Measurements from ENCODE around the gene HMBS. TPM values are rescaled to one million over a fixed set of nuclear protein-coding genes. Genes with fewer than 3 reads are reported as not detected.
"Not testable (repeated sequence)": the region's sequence is repeated elsewhere in the genome, so short reads cannot be mapped to it uniquely, and the experiment has no call there.

Gene HMBS
- polyA plus RNA-seq, 3 donors = 13.7 to 23.3 (median 14.7) TPM

GRCh38 chr11:119113716-119114115 lies 29.0 kb downstream of the HMBS start:
- WGBS, 3 donors = 91 to 94% (median 94%) methylated on average over 9 of the region's 9 CpGs

DNA sequence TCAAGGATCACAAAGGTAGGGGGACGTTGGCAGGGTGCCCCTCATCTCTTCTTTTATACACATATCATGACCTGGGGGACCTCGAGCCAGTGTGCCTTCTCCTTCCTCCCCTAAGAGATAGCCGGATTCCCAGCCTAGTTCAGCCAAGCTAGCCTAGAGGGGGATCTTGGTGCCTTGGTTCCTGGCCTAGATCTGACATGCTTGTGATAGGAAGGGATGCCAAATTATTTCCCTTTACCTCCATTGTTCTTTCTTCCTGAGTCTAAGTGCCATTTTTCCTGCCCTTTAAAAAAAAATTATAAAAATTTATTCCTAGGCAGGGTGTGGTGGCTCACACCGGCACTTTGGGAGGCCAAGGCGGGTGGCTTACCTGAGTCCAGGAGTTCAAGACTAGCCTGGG lies 29.7 kb downstream of the HMBS start:
- 78 to 95% (median 83%) methylated on average over 5 of the region's 5 CpGs for WGBS, 3 donors
- no peak overlapping the region for H3K27ac ChIP-seq (ENCODE audit: low read depth, low read length)

More at GRCh38 chr11:119113716-119114115, 29.0 kb downstream of the HMBS start:
- H3K27ac ChIP-seq (ENCODE audit: low read depth, low read length) = no peak overlapping the region

- no peak overlapping the region for H3K27ac ChIP-seq (ENCODE audit: low read depth, low read length)
- WGBS, 3 donors = 49 to 73% (median 50%) methylated on average over 24 of the region's 24 CpGs
These were observed 31.0 kb downstream of the HMBS start for GRCh38 chr11:119115484-119116234.

GRCh38 chr11:119116235-119116594 lies 31.5 kb downstream of the HMBS start:
- no peak overlapping the region for H3K27ac ChIP-seq (ENCODE audit: low read depth, low read length)
- WGBS, 3 donors = 89 to 94% (median 93%) methylated on average over 10 of the region's 10 CpGs

- no peak overlapping the region for H3K27ac ChIP-seq (ENCODE audit: low read depth, low read length)
- WGBS, 3 donors = 74 to 84% (median 83%) methylated on average over 5 of the region's 5 CpGs
These were observed 31.9 kb downstream of the HMBS start for GRCh38 chr11:119116601-119117000.

DNA sequence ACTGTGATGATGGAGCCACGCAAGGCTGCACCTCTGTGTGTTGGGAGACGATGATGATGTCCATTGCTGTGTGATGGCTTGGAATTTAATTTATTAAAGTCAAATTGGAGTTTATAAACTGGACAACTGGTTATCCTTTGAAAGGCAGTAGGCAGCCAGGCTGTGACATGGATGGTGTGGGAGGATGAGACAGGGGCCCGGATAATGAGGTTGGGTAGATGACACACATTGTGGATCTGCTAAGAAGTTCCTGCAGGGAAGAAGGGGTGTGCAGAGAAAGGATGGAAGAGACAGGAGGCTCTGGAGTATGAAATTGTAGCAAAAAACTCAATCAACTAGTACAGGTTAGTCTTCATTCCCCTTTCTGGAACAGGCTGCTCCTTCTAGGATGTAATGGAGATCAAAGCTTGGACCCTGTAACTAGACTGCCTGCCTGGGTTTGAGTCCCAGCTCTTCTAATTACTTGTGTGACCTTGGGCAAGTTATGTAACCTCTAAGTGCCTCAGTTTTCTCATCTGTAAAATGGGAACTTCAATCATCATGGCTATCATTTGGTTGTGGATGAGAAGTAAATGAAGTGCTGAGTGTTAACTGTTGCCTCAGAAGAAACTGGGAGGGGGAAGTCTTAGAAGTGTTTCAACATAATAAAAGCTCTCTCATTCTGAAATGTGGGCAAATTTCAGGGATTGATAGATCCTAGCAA lies 32.5 kb downstream of the HMBS start:
- WGBS, 3 donors = 89 to 94% (median 89%) methylated on average over 3 of the region's 3 CpGs
- no peak overlapping the region for H3K27ac ChIP-seq (ENCODE audit: low read depth, low read length)

GRCh38 chr11:119118227-119118626 lies 33.5 kb downstream of the HMBS start:
- WGBS, 3 donors = 93 to 97% (median 95%) methylated on average over 5 of the region's 5 CpGs
- no peak overlapping the region for H3K27ac ChIP-seq (ENCODE audit: low read depth, low read length)

DNA sequence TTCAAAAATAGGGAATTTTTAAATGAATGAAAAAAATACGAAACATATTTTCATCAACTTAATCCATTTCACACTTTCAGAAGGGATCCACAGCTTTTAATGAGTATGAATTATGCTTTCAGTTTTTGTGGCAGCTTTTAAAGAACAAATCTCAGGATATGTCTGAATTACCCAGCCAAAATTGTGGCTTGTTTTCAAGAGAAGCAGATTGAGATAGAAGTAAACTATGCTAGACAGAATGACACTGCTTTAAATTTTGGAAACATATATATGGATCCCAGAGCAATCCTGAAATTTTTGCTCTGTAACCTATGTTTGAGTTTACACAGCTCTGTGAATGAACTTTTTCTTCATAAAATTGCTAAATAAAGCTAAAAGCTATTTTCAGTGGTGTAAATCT lies 34.3 kb downstream of the HMBS start:
- 89 to 93% (median 92%) methylated on average over 1 of the region's 1 CpG for WGBS, 3 donors
- no peak overlapping the region for H3K27ac ChIP-seq (ENCODE audit: low read depth, low read length)

- no peak overlapping the region for H3K27ac ChIP-seq (ENCODE audit: low read depth, low read length)
- 14 to 28% (median 26%) methylated on average over 5 of the region's 5 CpGs for WGBS, 3 donors
These were observed 35.9 kb downstream of the HMBS start for GRCh38 chr11:119120639-119121007.

DNA sequence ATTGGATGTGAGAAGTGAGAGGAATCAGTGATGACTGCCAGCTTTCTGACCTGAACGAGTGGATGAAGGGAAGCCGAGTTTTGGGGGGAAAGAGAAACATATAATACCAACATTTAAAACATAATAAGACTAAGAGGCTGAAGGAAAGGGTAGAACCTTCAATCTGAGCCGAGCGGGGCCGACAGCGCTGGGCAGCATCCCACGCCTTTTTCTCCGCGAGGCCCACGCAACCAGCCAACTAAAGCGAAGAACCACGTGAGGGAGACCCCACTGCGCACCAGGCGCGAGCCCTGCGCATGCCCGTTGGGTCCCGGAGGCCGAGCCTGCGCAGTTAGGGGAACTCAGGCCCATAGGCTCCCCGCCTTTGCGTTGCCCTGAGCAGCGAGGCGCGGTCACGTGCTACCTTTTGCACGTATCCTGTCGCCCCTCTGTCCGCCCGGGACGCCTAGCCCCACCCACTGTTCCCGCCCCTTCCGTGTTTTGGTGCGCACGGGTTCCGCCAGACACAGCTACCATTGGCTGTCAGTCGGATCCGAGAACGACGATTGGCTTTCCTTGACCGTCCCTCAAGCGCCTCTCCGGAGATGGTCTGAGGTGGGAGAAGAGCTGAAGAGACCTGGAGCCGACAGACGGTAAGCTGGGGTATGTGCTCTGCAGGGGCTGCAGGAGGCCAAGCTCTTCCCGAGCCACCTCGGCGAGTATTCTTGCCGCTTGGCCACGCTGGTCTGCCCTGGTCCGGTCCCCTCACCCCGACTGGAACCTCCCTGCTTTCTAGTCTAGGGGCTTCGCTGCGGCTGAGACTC lies 36.5 kb downstream of the HMBS start, which contains the start of gene HINFP:
Gene HINFP, plus strand, starts transcription at position 573 of the 803 bp plus-strand sequence. CDS start 5,365 bp downstream, outside the sequence.
- 0 to 1% (median 1%) methylated on average over 54 of the region's 54 CpGs for WGBS, 3 donors
- peak within 1 kb of the TSS; percentile 13 for H3K27ac ChIP-seq (ENCODE audit: low read depth, low read length)

DNA sequence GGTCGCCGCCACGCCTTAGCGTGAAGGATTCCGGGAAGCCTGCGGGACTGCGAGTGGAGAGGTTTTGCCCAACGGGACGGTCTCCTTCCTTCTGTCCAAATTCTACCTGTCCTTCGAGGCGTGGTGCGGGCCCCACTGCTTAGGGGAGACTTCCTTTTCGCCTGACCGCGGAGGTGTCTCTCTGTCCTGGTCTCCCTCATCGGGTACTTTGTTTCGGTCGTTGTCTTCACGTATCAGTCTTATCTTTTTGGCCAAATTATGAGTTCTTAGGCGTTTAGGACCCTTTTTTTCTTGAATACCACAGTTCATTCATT lies 37.1 kb downstream of the HMBS start:
- H3K27ac ChIP-seq (ENCODE audit: low read depth, low read length) = peak overlapping the region; percentile 13
- 0 to 1% (median 0%) methylated on average over 20 of the region's 20 CpGs for WGBS, 3 donors

GRCh38 chr11:119125821-119126220 lies 41.1 kb downstream of the HMBS start:
- WGBS, 3 donors = 65 to 94% (median 86%) methylated on average over 6 of the region's 6 CpGs
- no peak overlapping the region for H3K27ac ChIP-seq (ENCODE audit: low read depth, low read length)

DNA sequence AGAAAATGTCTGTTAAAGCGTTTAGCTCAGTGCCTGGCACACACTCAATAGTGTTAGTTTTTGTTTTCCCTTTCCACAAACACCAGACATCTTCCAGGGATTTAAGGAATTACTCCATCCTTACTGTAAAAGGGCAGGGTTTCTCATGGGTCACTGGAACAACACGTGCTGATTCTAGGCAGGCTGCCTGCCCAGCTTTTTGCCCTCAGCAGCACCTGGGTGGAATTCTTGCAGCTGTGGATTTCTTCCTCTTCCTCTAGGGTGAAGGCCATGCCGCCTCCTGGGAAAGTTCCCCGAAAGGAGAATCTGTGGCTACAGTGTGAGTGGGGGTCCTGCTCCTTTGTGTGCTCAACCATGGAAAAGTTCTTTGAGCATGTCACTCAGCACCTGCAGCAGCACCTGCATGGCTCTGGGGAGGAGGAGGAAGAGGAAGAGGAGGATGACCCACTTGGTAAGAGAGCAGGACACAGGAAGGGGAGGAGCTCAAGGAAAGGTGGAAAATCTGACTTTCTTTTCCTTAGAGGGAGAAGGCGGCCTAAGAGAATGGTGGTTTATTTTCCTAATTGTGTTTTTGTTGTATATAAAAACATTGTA lies 42.1 kb downstream of the HMBS start:
- 35 to 63% (median 57%) methylated on average over 5 of the region's 5 CpGs for whole genome bisulfite sequencing, 3 donors
- H3K27ac ChIP-seq (ENCODE audit: low read depth, low read length) = no peak overlapping the region

GRCh38 chr11:119130662-119131061 lies 46.0 kb downstream of the HMBS start:
- 56 to 73% (median 60%) methylated on average over 3 of the region's 3 CpGs for WGBS, 3 donors

GRCh38 chr11:119134389-119134978 lies 49.8 kb downstream of the HMBS start:
- WGBS, 3 donors = 47 to 70% (median 64%) methylated on average over 4 of the region's 4 CpGs
- H3K27ac ChIP-seq (ENCODE audit: low read depth, low read length) = no peak overlapping the region

More at GRCh38 chr11:119130662-119131061, 46.0 kb downstream of the HMBS start:
- H3K27ac ChIP-seq (ENCODE audit: low read depth, low read length) = no peak overlapping the region

- 81 to 92% (median 92%) methylated on average over 10 of the region's 10 CpGs for WGBS, 3 donors
- H3K27ac ChIP-seq (ENCODE audit: low read depth, low read length) = not testable (repeated sequence)
These were observed 54.6 kb downstream of the HMBS start for GRCh38 chr11:119139276-119139675.

All from adipose tissue (tissue), 3 donors.